ENCODE results near the gene MAP2. TPM values are rescaled to one million over a fixed set of nuclear protein-coding genes. Genes with fewer than 3 reads are reported as not detected.

Gene MAP2
- total RNA-seq, 1 experiment from 2014 or later = 7.6 TPM

GRCh38 chr2:209610631-209611030, 186.8 kb downstream of the MAP2 start (continued):
- no peak for TF ChIP-seq ATF2 (CRISPR knock-in tag; IDR thresholded peaks at IDR 0.05; ENCODE audit: borderline replicate concordance, low read depth)
- TF ChIP-seq FOXP1 (CRISPR knock-in tag; IDR thresholded peaks at IDR 0.05; ENCODE audit: borderline replicate concordance) = no peak

- TF ChIP-seq CTCF (IDR thresholded peaks at IDR 0.05) (no peak), ZNF281 (CRISPR knock-in tag; IDR thresholded peaks at IDR 0.05) (no peak), ESRRA (CRISPR knock-in tag; IDR thresholded peaks at IDR 0.05; ENCODE audit: borderline replicate concordance) (no peak), FOXK1 (CRISPR knock-in tag; IDR thresholded peaks at IDR 0.05) (peak; percentile 38; the same call in 1 of the 2 replicates)
- Mint-ChIP-seq H3K36me3 (peaks cover 16% of the 10 kb centered on the region), H3K4me1 (peaks cover 44% of the 10 kb centered on the region), H3K4me3 (peak overlapping the region; percentile 56), H3K27ac (peak overlapping the region; percentile 80), H3K27me3 (ENCODE audit: low read depth) (peaks cover 24% of the 10 kb centered on the region), H3K9me3 (peaks cover 16% of the 10 kb centered on the region)
- DNase-seq (ENCODE audit: low spot score) (no peak), ATAC-seq (peak; percentile 57)
- CTCF ChIA-PET = interaction anchor here (0.8 to 2.5 kb wide), 3 partner anchors 11 to 347 kb away, joined by 3 to 14 read pairs (median 3); no protein-coding TSS in a partner anchor
- POLR2A ChIA-PET = no interaction called here
Measured at GRCh38 chr2:209613649-209614305, 189.9 kb downstream of the MAP2 start.

GRCh38 chr2:209614690-209615369, 191.0 kb downstream of the MAP2 start:
- Mint-ChIP-seq H3K4me1 (peaks cover 46% of the 10 kb centered on the region), H3K9me3 (peaks cover 15% of the 10 kb centered on the region), H3K36me3 (peaks cover 16% of the 10 kb centered on the region), H3K27ac (peak overlapping the region; percentile 80), H3K4me3 (peak overlapping the region; percentile 56), H3K27me3 (ENCODE audit: low read depth) (peaks cover 24% of the 10 kb centered on the region)
- peak; percentile 31 for DNase-seq (ENCODE audit: low spot score)
- CTCF ChIA-PET = interaction anchor here (0.8 to 2.5 kb wide), 2 partner anchors 191 to 346 kb away, joined by 4 to 14 read pairs; partner anchors contain the start of gene MAP2
- peak; percentile 83 for ATAC-seq
- POLR2A ChIA-PET = no interaction called here
- TF ChIP-seq PREB (CRISPR knock-in tag; IDR thresholded peaks at IDR 0.05; ENCODE audit: borderline replicate concordance) = no peak
- TF ChIP-seq HMGA2 (CRISPR knock-in tag; IDR thresholded peaks at IDR 0.05) = no peak
- no peak for TF ChIP-seq ZNF671 (CRISPR knock-in tag; IDR thresholded peaks at IDR 0.05)
- TF ChIP-seq PRRX2 (CRISPR knock-in tag; IDR thresholded peaks at IDR 0.05) = no peak
- TF ChIP-seq FOXP1 (CRISPR knock-in tag; IDR thresholded peaks at IDR 0.05; ENCODE audit: borderline replicate concordance) = no peak
- no peak for TF ChIP-seq ZNF532 (CRISPR knock-in tag; IDR thresholded peaks at IDR 0.05; ENCODE audit: borderline replicate concordance)
- TF ChIP-seq TCF7 (CRISPR knock-in tag; IDR thresholded peaks at IDR 0.05; ENCODE audit: low read depth) = no peak
- TF ChIP-seq ZBTB21 (CRISPR knock-in tag; IDR thresholded peaks at IDR 0.05; ENCODE audit: borderline replicate concordance) = no peak
- TF ChIP-seq IRF1 (CRISPR knock-in tag; IDR thresholded peaks at IDR 0.05) = no peak
- TF ChIP-seq GRHL2 (CRISPR knock-in tag; IDR thresholded peaks at IDR 0.05; ENCODE audit: insufficient replicate concordance, severe bottlenecking) = no peak
